GM21619 (cell line): ENCODE measurements around the gene PRUNE2.
A peak's percentile ranks its signal among the peaks of the same experiment; 100 is the strongest.

Experiments used
- ATAC-seq: cut with Tn5 transposase; IDR thresholded peaks from one replicate; pipeline ENCODE4 v1.9.1; 2021; ENCODE audit not compliant: unreplicated experiment

The PRUNE2 gene

GRCh38 chr9:76581731-76582130 is 324.2 kb downstream of the PRUNE2 start:
- ATAC-seq: no peak

- no peak for ATAC-seq
Measured at GRCh38 chr9:76580820-76581219, 325.1 kb downstream of the PRUNE2 start.

- ATAC-seq: no peak
Measured at GRCh38 chr9:76580188-76580587, 325.7 kb downstream of the PRUNE2 start.

- ATAC-seq: peak; percentile 73
Measured at GRCh38 chr9:76576344-76576743, 329.6 kb downstream of the PRUNE2 start.

GRCh38 chr9:76575761-76576160 is 330.2 kb downstream of the PRUNE2 start:
- no peak for ATAC-seq

GRCh38 chr9:76573905-76574760 is 331.8 kb downstream of the PRUNE2 start:
- no peak for ATAC-seq

- no peak for ATAC-seq
Measured at GRCh38 chr9:76573408-76573807, 332.5 kb downstream of the PRUNE2 start.

GRCh38 chr9:76572151-76572550 is 333.8 kb downstream of the PRUNE2 start:
- ATAC-seq: no peak

GRCh38 chr9:76571743-76572146 is 334.2 kb downstream of the PRUNE2 start:
- ATAC-seq: no peak

GRCh38 chr9:76571288-76571687 is 334.6 kb downstream of the PRUNE2 start:
- ATAC-seq: peak; percentile 90

- ATAC-seq: no peak
Measured at GRCh38 chr9:76570826-76571225, 335.1 kb downstream of the PRUNE2 start.

GRCh38 chr9:76567086-76567485 is 338.8 kb downstream of the PRUNE2 start:
- no peak for ATAC-seq

- ATAC-seq: no peak
Measured at GRCh38 chr9:76564297-76564696, 341.6 kb downstream of the PRUNE2 start.

- peak; percentile 90 for ATAC-seq
Measured at GRCh38 chr9:76562511-76562911, 343.4 kb downstream of the PRUNE2 start.

GRCh38 chr9:76561900-76562299 is 344.0 kb downstream of the PRUNE2 start:
- peak; percentile 5 for ATAC-seq
